ENCODE data around the gene GHRL. TPM values are rescaled to one million over a fixed set of nuclear protein-coding genes. Genes with fewer than 3 reads are reported as not detected.
A peak's percentile ranks its signal among the peaks of the same experiment; 100 is the strongest.

The GHRL gene, protein sequence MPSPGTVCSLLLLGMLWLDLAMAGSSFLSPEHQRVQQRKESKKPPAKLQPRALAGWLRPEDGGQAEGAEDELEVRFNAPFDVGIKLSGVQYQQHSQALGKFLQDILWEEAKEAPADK
- 10 to 100 TPM in 1 of 6 donors, 1 to 10 TPM in 5; 1.1 to 14.7 (median 1.8) TPM for total RNA-seq

DNA sequence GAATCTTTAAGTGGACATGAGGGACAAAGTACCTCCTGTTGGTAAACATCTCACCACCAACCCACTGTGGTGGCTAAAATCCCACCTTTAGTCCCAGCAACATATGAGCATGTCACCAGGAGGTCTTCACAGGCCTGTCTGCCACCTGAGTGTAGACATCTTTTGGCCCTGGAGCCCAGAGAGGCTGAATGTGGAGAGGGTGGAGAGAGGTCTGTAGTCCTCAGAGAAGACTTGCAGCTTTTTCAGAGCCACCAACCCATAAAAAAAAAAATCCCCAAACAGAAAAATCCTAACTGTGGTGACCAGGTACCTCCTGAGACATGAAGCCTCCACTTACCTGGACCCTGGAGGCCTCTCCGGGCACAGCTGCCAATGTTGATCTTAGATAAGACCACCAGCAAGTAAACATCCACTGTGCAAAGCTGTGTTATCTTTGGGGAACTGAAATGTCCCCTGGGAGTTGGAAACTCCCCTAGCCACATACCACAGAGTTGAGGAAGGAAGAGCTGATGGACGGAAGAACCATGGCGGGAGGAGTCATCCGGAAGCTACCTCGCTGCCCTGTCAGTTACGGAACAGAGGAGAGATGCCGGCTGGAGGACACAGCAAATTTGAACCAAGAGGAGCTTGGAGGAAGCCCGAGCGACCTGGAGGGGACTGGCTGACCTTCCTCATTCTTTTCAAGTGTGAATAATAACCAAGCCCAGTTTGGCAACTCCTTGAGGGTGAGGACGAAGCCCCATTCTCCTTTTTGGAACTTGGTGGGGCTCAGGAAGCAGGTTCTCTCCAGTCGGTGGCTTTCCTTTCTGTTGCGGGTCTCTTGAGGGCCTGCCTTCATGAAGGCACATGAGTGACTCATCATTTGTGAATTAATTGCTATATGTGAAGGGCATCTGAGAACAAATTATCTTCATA, at the start of gene GHRL:
TSS of gene GHRL (minus strand) at position 443 of the 915 bp plus-strand sequence. CDS start 2,767 bp downstream, outside the sequence.
- H3K27ac ChIP-seq = peak within 1 kb of the TSS; percentile 11 to 70 (median 51)
- ATAC-seq (ENCODE audit: low FRiP score in 2 of 2) = peak in 1 of 2 donors; percentile 48

DNA sequence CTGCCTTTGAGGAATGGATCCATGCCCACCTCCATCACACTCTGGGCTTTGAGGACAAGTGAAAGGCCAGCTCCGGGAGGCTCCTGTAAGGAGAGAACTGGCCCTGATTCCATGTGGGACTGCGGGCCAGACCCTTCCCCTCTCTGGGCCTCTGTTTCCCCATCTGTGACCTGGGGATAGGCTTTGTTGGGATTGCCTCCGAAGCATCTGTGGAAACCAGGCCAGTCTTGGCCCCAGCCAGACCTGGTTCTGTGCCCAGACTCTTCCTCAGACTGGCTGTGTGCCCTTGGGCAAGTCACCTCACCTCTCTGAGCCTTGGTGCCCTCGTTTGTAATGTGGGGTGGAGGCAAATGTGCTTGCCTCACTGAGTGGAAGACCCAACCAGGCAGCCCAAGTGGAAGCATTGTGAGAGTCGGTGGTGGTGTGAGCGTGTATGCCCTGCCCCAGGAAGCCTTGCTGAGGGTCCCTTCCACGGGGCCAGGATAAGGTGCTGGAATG, 49.2 kb upstream of the GHRL start:
- TF ChIP-seq POLR2A (IDR thresholded peaks at IDR 0.05) (no peak), EP300 (IDR thresholded peaks at IDR 0.05) (no peak), POLR2AphosphoS5 (IDR thresholded peaks at IDR 0.05) (no peak)
- TF ChIP-seq, protein P1, sequence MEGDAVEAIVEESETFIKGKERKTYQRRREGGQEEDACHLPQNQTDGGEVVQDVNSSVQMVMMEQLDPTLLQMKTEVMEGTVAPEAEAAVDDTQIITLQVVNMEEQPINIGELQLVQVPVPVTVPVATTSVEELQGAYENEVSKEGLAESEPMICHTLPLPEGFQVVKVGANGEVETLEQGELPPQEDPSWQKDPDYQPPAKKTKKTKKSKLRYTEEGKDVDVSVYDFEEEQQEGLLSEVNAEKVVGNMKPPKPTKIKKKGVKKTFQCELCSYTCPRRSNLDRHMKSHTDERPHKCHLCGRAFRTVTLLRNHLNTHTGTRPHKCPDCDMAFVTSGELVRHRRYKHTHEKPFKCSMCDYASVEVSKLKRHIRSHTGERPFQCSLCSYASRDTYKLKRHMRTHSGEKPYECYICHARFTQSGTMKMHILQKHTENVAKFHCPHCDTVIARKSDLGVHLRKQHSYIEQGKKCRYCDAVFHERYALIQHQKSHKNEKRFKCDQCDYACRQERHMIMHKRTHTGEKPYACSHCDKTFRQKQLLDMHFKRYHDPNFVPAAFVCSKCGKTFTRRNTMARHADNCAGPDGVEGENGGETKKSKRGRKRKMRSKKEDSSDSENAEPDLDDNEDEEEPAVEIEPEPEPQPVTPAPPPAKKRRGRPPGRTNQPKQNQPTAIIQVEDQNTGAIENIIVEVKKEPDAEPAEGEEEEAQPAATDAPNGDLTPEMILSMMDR (IDR thresholded peaks at IDR 0.05) = no peak
- no peaks in the 10 kb centered on the region for H3K9me3 ChIP-seq
- no peaks in the 10 kb centered on the region for H3K4me1 ChIP-seq
- H3K4me3 ChIP-seq = no peak overlapping the region
- DNase-seq (no peak), ATAC-seq (ENCODE audit: low FRiP score in 2 of 2) (no peak)
- 73 to 100% methylated on average over 2 to 7 of the region's 7 CpGs for WGBS, 2 donors
- no peaks in the 10 kb centered on the region for H3K27me3 ChIP-seq
- H3K27ac ChIP-seq = no peak overlapping the region
- H3K36me3 ChIP-seq = no peaks in the 10 kb centered on the region

More for the DNA sequence above, at the start of gene GHRL:
- 39 to 40% methylated on average over 12 of the region's 12 CpGs for WGBS, 2 donors
- Histone ChIP-seq H3K4me3 (peak within 1 kb of the TSS in 1 of 4 donors; percentile 5), H3K4me1 (peaks cover 0 to 12% (median 8%) of the 10 kb centered on the region in 4 donors), H3K36me3 (peaks cover 0 to 28% (median 17%) of the 10 kb centered on the region in 4 donors), H3K9me3 (no peaks in the 10 kb centered on the region), H3K27me3 (no peaks in the 10 kb centered on the region)
- peak in 1 of 2 donors; percentile 59 for DNase-seq
- TF ChIP-seq, protein P1 (IDR thresholded peaks at IDR 0.05) = no peak
- TF ChIP-seq POLR2AphosphoS5 (IDR thresholded peaks at IDR 0.05) (no peak), EP300 (IDR thresholded peaks at IDR 0.05) (no peak), POLR2A (IDR thresholded peaks at IDR 0.05) (no peak)

DNA sequence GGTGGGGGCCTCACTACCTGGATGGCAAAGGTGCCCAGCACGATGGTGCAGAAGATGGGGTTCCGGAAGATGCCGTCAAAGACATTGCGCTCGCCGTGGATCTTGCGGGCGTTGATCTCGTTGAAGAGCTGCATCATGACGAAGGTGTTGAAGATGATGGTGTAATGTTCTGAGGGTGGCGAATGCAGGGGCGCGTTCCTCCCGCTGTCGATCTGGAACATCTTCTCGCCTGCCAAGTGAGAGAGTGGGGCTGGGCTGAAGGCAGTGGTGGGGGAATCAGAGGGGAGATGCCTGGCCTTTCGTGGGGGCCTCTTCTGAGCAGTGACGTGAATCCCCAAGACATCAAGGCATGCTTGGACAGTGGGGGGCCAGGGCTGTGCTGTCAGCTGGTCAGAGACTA, 47.7 kb upstream of the GHRL start:
- no peaks in the 10 kb centered on the region for H3K27me3 ChIP-seq
- WGBS, 2 donors = 89 to 95% methylated on average over 16 to 18 of the region's 18 CpGs

DNA sequence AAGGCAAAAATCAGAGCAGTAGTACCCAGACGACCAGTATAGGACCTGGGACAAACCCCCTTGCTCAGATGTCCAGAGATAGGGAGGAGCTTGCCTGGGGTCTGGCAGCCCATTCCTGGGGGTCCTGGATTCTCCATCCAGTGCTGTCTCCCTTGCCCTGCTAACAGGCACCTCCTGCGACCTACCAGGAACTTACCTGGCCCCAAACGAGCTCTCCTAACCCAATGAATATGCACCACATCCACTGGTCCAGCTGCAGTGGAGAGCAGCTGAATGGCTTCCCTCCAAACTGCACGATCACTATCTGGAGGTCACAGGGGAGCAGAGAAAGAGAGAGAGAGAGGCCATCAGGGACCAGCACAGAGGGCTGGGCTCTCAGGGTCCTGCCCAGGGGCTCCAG, 47.3 kb upstream of the GHRL start:
- 45 to 65% methylated on average over 4 of the region's 4 CpGs for WGBS, 2 donors
- ATAC-seq (ENCODE audit: low FRiP score in 2 of 2) (no peak), DNase-seq (no peak)
- Histone ChIP-seq H3K27me3 (no peaks in the 10 kb centered on the region), H3K27ac (no peak overlapping the region), H3K9me3 (no peaks in the 10 kb centered on the region), H3K4me3 (no peak overlapping the region), H3K36me3 (no peaks in the 10 kb centered on the region), H3K4me1 (peaks cover 0 to 6% (median 0%) of the 10 kb centered on the region in 4 donors)
- no peak for TF ChIP-seq EP300 (IDR thresholded peaks at IDR 0.05)
- TF ChIP-seq, protein P1 (IDR thresholded peaks at IDR 0.05) = no peak
- no peak for TF ChIP-seq POLR2A (IDR thresholded peaks at IDR 0.05)
- TF ChIP-seq POLR2AphosphoS5 (IDR thresholded peaks at IDR 0.05) = no peak

More for the DNA sequence above, 47.7 kb upstream of the GHRL start:
- TF ChIP-seq EP300 (IDR thresholded peaks at IDR 0.05) (no peak), POLR2AphosphoS5 (IDR thresholded peaks at IDR 0.05) (no peak), POLR2A (IDR thresholded peaks at IDR 0.05) (no peak)
- TF ChIP-seq, protein P1 (IDR thresholded peaks at IDR 0.05) = no peak
- Histone ChIP-seq H3K9me3 (no peaks in the 10 kb centered on the region), H3K27ac (no peak overlapping the region), H3K4me1 (peaks cover 0 to 6% (median 0%) of the 10 kb centered on the region in 4 donors), H3K36me3 (no peaks in the 10 kb centered on the region), H3K4me3 (no peak overlapping the region)
- DNase-seq (peak in 1 of 2 donors; percentile 51), ATAC-seq (ENCODE audit: low FRiP score in 2 of 2) (no peak)

All from upper lobe of left lung (tissue), 6 donors.